ENCODE measurements around the gene SLC12A8.

- TF ChIP-seq CTCF (IDR thresholded peaks at IDR 0.05) = no peak
- TF ChIP-seq EP300 (IDR thresholded peaks at IDR 0.05; ENCODE audit: low read depth) = no peak
- peak in 1 of 3 donors; percentile 12 for TF ChIP-seq POLR2AphosphoS5 (IDR thresholded peaks at IDR 0.05)
Observed at GRCh38 chr3:125057186-125057850, 155.2 kb downstream of the SLC12A8 start.
